GM19240 (cell line): ENCODE results near the gene TNRC18.
A peak's percentile ranks its signal among the peaks of the same experiment; 100 is the strongest.
"Not testable (repeated sequence)": the region's sequence is repeated elsewhere in the genome, so short reads cannot be mapped to it uniquely, and the experiment has no call there.

Experiments
- DNase-seq: peaks from one replicate; pipeline ENCODE4 v3.0.0; 2011; ENCODE audit warnings: low spot score; ENCODE audit not compliant: insufficient read length

The TNRC18 gene

DNA sequence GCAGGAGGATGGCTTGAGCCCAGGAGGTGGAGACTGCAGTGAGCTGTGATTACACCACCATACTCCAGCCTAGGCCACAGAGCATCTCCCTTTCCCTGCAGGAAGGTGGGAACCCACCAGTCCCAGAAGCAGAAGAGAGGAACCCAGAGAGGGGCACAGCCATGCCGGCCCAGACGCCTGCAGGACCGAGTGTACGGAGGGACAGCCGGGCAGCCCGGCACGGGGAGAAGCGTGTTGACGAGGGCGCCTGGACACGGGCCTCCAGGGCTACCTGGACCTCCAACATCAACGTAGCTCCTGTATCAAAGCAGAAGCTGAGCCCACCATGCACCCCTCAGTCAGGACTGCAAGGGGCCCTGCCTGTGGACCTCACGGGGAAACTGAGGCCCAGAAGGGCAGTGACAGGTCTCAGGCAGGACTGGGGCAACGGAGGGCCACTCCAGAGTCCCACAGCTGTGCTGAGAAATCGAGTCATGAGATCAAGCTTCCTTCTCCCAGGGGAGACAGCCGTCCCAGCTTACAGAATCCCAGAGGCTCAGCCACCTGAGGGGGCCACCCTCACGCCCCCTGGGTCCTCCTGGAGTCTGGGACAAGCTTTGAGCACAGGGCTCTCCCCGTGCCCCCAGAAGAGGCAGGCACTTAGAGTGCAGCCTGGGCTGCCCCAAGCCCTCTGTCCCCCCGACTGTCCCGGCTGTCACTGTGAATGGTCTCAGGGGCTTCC is 43.1 kb downstream of the TNRC18 start:
- DNase-seq, result no peak

DNA sequence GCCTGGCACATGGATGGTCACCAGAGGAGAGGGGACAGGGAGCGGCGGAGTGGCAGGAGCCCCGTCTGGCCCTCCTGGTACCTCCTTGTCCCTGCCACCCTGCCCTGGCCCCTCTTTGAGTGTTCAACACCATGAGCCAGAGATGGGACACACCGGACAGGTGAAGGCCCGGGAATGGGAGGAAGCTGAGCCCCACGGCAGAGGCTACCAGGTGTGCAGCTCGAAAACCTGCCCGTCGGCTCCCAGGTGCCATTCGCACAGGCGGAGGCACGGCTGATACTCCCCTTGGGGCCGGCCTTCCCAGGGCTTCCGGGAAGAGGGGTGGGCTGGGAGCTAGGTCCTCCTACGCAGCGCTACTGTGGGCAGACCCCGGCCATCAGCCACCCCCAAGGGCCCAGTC is 44.1 kb downstream of the TNRC18 start:
- no peak for DNase-seq

DNA sequence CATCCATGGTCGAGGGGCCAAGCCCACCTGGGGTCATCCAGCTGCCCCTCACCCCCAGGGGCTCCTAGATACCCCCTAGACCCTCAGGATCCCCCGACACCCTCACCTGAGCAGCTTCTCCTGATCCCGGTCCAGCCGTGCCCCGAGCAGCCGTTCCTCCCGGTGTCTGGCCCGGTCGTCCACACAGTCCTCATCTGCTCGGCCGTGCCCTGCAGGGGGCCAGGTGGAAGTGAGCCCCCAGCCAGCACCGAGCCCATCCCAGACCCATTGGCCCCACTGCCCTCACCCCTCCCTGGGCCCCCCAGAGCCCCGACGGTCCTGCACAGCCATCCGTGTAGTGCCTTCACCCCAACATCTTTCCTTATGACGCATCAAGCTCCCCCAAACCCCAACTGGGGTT is 45.8 kb downstream of the TNRC18 start:
- DNase-seq, result no peak

DNA sequence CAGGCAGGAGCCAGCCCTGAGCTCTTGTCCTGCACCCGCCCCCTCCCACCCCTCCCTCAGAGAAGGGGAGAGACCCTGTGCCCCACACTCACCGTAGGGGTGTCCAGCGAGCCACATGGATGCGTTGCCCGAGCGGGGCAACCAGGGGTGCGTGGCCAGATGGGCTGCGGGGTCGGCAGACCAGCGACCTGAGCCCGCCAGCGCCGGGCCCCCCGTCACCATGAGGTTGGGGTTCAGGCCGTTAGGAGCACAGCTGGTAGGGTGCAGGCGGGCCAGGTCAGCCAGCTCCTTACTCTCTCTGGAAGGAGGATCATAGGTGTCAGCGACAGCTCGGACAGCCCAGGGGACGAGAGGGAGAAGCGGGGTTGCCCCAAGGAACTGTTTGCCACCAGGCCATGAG is 46.4 kb downstream of the TNRC18 start:
- DNase-seq, result no peak

DNA sequence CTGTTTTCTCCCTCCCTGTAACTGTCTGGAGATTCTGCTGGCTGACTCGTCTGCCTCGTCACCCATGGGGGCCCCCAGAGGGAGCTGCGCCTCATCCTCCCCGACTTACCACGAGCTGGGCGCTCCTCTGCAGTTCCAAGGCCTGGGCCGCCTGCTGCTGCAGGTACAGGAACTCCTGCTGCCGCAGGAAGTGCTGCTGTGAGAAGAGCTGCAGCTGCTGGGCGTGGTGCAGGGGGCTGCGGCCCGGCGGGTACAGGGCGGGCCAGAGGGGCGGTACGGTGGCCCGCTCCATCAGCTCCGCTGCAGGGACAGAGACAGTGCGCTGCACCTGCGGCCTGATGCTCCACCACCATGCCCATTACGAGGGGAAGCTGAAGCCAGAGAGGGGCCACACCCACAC is 47.7 kb downstream of the TNRC18 start:
- DNase-seq, result no peak

DNA sequence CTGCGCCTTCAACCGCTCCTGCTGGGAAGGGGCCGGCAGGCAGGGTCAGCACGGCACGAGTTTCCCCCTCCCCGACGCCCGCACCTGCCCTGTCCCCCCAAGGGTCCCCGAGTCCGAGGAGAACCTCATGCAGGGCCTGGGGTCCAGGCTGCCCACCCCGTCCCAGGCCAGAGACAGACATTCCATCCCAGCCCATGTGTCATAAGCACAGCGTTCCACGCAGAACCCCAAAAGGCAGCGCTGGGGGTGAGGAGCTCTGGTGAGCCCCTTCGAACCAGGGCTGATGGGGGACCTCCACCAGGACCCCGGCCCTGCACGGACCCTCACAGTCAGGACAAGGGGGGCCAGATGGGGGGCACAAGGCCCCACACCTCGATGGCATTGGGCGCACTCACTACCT is 49.2 kb downstream of the TNRC18 start:
- no peak for DNase-seq

DNA sequence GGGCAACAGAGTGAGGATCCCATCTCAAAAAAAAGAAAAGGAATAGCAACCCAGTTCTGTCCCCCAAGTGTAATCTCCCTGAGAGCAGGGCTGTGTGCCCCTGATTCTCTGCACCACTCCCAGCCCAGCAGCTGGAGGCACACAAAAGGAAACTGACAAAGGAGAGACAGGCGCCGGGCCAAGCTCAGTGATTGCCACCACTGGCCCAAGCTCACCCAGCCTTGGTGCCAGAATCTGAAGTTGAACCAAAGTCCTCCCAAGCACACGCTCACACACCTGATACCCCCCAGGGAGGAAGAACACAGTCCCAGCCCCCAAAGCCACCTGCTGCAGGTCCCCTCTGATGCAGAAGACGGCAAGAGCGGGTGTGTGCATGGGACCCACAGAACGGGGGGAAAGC is 50.3 kb downstream of the TNRC18 start:
- no peak for DNase-seq

DNA sequence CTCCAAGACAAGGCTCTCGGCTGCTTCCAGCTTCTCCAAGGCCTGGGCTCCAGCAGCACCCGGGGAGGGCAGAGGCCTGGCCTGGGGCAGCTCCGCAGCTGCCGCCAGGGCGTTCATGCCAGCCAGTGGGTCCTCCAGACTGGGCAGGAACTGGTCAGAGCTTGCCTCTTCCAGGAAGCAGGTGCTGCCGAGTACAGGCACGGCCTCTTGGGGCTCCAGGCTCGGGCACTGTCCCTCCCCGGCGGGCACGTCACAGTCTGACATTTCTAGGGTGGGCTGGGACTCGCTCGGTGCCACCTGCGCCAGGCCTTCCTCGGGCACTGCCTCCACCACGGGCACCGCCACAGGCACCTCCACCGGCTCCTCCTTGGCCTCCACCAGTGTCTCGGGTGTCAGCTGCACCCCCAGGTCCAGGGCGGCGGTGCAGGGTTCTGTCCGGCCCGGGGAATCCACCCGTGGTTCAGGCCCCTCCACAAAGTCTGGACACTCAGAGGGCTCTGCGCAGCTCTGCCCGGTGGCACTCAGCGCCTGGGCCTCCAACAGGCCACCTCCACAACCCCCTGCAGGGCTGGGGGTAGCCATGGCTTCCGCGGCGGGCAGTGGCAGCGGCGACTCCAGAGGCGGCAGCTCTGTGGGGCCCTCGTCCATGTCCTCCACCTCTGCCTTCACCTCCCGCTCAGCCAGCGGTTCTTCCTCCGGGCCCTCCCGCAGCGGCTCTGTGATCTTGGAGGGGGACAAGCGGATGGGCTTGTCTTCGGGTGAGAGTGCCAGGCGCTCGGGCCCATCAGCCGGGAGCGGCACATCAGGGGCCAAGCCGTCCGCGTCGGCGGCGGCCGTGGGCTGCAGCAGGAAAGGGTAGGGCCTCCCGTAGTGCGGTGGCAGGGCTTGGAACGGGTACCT is 52.9 kb downstream of the TNRC18 start:
- no peak for DNase-seq

DNA sequence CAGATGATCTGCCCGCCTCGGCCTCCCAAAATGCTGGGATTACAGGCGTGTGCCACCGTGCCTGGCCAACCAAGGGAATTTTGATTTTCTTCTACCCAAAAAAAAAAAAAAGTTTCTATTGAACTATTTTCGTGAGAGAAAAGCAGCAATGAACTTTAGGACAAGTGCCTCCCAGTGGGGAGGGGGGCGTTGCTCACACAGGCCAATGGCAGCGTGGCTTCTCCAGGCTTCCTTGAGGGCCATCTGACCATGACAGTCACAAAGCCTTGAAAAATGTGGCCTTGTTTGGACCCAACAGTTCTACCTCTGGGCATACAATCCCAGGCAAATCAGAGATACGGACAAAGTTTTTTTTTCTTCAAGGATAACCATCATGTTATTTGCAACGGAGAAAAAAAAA is 56.0 kb downstream of the TNRC18 start:
- no peak for DNase-seq

DNA sequence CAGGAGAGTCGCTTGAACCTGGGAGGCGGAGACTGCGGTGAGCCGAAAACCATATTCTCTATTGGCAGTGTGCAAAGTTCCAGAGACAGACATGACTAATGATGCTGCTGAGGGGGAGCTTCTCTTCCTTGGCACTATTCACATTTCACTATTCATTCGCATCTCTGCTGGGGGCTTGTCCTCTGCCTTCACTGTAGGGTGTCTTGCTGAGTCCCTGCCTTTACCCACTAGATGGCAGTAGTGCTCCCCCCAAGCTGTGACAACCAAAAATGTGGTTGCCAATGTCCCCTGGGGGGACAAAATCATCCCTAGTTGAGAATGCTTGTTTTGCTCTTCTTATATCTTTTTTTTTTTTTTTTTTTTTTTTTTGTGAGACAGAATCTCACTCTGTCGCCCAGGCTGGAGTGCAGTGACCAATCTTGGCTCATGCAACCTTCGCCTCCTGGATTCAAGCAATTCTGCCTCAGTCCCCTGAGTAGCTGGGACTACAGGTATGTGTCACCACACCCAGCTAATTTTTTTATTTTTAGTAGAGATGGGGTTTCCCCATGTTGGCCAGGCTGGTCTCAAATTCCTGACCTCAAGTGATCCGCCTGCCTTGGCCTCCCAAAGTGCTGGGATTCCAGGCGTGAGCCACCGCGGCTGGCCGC is 57.5 kb downstream of the TNRC18 start:
- peak; percentile 92 for DNase-seq

DNA sequence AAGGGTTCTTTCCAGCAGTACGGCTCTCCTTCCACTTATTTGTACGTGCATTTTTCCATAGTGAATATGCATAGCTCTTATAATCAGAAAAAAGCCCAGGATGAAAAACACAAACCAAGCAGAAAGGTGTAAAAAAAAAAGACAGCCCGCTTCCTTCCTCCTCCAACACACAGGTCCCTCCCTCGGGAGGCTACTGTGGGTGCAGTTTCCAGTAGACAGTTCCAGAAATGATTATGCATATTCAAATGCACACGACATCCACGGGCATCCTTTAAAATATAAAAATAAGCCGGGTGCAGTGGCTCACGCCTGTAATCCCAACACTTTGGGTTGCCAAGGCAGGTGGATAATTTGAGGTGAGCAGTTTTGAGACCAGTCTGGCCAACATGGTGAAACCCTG is 59.9 kb downstream of the TNRC18 start:
- no peak for DNase-seq

DNA sequence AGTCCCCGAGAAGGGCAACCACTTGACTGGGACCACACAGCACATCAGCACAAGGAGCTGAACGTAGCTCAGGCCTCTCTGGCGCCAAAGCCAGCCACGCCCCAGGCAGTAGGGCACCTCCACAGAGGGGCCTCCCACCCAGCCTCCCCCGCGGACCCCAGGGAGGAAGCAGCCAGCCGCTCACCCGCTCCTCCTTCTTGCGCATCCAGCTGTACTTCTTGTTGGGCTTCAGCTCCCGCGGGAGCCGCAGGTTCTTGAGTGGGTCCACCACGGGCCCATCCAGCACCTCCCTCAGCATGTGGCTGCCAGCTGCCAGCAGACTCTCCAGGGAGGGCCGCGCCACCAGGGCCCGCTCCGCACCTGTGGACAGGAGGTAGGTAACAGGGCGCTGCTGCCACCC is 61.2 kb downstream of the TNRC18 start:
- DNase-seq, result no peak

DNA sequence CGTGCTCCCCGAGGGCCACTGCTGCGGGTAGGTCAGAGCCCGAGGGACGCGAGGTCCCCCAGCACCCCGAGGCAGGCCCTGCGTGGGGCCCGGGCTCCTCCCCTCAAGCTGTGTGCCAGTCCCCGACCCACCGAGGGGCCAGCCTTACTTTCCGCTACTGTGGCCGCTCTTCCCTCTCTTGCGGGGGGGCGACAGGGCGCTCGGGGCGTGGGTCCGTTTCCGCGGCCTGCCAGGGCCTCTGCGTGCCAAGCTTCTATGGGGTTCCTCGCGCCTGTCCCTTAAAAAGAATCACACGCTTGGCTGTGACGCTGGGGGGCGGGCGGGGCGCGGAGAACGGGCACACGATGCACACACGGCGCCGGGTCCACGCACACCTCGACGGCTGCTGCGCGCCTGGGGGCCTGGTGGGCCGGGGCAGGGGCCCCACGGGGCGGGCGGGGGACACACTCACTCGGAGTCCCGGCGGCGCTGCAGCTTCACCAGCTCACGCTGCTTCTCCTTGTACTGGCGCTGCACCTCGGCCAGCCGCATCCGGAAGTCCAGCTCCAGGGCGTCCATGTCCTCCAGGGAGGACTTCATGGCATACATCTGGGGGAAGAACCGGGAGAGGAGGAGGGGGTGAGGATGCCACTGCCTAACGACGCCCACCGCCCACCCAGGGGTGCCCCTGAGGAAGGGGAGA is 62.0 kb downstream of the TNRC18 start:
- DNase-seq, result no peak

DNA sequence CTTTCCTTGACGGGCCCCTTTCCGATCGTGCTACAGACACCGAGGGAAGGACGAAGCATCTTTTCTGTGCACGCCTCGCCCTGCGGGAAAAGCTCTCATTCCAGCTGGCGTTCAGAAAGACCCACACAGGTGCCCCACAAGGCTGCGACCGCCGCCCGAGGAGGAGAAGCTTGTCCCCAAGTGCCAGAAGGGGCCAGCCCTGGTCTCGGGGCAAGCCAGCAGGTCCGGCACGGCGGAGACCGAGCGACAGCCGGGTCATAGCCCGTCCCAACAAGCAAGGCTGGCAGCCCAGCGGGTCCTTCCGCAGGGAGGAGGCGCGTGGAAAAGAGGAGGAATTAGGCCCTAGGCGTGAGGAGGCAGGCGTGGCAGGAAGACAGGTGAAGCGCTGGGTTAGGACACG is 62.7 kb downstream of the TNRC18 start:
- no peak for DNase-seq

DNA sequence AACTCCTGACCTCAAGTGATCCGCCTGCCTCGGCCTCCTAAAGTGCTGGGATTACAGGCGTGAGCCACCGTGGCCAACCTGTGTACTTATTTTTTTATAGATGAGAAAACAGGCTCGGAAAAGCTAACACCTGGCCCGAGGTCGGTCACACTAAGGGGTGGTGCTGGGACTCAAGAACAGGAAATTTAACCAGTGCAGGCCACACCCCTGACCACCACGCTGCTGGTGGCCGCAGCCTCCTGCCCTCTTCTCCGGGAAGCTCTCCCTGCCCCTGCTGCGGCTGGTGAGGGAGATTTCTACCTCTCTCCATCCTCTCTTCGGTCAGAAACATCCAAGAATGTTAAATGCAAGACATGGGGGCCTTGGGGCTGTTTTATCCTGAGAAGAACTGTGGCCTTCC is 63.2 kb downstream of the TNRC18 start:
- no peak for DNase-seq

DNA sequence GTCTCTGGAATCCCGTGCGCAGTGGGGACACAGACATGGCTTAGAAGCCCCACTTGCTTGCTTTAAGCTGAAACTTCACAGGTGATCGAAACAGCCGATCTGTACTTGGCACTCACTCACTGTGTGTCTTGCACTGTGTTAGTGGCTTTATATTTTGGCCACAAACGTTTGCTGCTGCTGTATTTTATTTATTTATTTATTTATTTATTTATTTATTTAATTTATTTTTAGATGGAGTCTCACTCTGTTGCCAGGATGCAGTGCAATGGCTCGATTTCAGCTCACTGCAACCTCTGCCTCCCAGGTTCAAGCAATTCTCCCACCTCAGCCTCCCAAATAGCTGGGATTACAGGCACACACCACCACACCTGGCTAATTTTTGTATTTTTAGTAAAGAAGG is 63.6 kb downstream of the TNRC18 start:
- DNase-seq, result not testable (repeated sequence)

DNA sequence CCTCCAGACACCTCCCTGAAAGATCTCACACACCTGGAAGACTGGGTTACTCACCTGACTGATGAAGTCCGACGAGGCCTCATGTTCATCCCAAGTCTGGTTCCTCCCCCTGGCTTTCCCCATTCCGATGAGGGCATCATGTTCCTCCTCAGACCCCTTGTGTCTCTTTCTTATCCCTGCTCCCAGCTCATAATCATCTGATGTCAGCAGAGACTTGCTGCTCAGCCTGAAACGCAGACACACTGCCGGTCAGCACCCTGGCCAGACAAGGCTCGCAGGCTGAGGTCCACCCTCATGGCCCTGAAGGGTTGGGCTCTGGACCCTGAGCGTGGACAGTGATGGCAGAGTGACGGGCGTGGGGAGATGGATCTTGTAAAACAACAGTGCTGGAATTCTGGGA is 64.3 kb downstream of the TNRC18 start:
- DNase-seq, result no peak

DNA sequence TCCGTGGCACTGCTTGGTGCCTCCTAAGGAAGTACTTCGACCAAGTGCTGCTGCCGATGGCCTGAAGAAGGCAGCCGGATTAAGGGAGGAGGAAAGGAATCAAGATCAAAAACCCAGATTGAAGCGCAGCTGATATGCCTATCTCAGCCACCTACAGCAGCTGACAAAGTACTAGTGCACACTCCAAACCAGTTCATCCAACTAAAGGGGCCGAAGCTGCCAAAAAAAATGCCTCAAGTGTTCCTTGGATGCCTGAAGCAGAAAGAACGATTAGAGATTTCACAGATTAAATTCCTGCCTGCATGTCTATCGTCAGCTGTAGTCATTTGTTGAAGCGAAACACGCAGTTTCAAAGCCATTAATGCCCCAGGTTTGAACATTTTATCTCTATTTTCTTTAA is 65.7 kb downstream of the TNRC18 start:
- no peak for DNase-seq

DNA sequence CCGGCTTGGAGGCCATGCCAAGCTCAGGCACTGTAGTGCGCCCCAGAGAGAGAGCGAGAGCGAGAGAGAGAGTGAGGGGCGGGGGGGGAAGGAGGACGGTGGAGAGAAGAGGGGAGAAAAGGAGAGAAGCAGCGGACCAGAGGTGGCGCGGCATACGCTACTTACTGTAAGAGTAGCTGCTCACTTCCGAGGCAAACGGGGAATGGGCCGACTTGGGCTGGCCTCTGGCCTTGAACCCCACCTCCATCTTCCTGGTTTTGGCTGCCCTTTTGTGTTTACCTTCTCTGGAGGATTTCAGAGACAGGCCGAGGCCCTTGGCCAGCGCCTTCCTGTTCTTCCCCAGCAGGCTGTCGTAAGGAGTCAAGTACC is 66.9 kb downstream of the TNRC18 start:
- DNase-seq, result no peak

DNA sequence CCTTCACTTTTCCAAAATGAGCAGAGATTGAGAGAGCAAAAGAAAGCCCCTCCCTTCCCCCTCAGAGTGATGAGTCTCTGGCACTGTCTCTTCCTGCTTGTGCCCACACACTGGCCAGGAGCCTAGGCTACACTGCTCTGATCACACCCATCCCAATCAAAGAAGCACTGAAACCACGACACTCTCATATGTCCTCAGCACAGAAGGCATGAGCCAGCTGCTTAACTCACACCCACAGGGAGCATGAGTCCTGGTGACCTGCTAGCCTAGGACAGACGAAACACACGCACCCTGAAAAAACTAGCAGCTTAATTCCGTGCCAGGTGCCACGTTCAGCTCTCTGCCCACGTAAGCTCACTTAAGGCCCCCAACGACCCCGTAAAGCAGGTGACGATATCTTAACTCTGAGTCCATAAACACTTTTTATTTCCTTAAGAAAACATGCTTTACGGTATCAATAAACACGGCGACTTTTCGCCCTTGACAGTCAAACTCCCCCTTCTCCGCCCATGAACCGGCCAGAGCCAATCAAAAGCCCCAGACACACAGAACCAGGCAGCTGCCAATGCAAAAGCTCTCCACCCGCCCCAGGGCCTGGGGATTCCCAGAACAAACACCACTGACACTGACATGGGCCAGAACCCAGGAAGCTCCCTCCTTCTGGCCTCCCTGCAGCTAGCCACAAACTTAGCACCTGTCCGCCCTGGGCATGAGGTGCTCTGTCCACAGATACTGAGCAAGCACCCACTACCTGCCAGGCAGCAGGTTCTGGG is 69.0 kb downstream of the TNRC18 start:
- DNase-seq, result no peak

DNA sequence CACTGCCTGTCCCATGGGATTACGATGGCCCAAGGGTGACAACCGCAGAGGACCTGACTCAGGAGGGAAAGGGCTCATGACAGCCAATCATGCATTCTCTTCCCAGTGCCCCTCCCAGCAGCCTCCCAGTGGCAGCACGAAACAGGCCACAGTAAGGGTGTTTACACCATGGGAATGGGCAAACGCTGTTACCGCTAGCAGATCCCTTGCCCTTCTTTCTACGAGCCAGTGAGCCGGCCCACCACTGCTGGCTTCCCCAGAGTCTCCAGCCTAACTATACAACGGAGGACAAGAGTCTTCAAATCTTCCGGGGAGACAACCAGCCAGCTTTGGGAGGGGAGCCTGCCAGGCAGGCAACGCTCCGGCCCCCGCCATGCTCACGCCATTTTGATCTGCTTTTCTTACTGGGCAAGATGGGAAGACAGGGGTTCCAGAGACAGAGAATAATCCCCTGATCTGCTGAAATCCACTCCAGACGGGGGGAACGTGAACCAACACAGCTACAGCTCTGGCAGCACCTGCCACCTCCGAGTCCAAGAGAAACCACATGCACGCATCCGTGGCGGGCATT is 71.1 kb downstream of the TNRC18 start:
- DNase-seq, result no peak
